HG02885 (cell line): ENCODE results near the gene ZNF335.
"Not testable (repeated sequence)": the region's sequence is repeated elsewhere in the genome, so short reads cannot be mapped to it uniquely, and the experiment has no call there.

Source experiments
- ATAC-seq: cut with Tn5 transposase; IDR thresholded peaks from one replicate; pipeline ENCODE4 v1.9.1; 2021; ENCODE audit warnings: mild to moderate bottlenecking; ENCODE audit not compliant: unreplicated experiment, poor library complexity

ZNF335 gene

GRCh38 chr20:45971425-45971674 lies 653 bp downstream of the ZNF335 start:
- ATAC-seq: peak; percentile 31

GRCh38 chr20:45970646-45971424 lies 1.2 kb downstream of the ZNF335 start:
- peak; percentile 15 for ATAC-seq

DNA sequence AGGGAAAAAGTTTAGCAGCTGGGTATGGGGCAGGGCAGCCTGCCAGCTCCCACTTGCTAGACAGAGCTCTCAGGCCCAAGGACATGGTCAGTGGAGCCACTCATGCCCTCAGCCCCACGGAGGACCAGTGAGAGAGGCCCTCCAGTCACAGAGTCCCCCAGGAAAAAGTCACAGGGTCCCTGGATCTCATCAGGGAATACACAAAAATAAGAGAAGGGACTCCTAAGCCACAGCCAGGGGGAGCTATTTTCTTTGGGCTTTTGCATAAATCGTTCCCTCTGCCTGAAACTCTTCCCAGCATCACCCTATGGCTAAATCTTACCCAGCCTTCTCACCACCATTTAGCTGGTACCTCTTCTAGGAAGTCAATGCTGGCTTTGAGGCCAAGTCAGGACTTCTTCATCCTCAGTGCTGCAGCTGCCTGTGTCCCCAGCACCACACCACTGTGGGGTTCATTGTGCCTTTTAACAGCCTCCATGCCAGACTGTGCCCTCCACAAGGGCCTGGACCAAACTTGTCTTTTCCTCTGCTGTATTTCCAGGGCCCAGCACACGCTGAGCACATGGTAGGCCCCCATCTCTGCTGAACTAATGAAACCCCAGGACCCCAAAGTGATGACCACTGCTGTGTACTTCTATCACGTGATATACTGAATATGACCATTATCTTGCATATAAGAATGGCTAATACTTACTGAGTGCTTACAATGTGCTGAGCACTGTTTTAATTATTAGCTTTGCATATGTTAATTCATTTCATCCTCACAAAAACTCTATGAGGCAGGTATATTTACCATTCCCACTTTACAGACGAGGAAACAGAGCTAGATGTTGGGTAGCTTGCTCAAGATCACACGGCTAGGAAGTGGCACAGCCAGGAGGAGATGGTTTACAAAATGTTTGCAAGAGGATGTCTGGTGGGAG lies 2.0 kb downstream of the ZNF335 start:
- ATAC-seq: no peak

- ATAC-seq: no peak
Measured at GRCh38 chr20:45968801-45969711, 2.9 kb downstream of the ZNF335 start.

GRCh38 chr20:45968081-45968671 lies 3.8 kb downstream of the ZNF335 start:
- no peak for ATAC-seq

GRCh38 chr20:45967551-45968080 lies 4.4 kb downstream of the ZNF335 start:
- no peak for ATAC-seq

DNA sequence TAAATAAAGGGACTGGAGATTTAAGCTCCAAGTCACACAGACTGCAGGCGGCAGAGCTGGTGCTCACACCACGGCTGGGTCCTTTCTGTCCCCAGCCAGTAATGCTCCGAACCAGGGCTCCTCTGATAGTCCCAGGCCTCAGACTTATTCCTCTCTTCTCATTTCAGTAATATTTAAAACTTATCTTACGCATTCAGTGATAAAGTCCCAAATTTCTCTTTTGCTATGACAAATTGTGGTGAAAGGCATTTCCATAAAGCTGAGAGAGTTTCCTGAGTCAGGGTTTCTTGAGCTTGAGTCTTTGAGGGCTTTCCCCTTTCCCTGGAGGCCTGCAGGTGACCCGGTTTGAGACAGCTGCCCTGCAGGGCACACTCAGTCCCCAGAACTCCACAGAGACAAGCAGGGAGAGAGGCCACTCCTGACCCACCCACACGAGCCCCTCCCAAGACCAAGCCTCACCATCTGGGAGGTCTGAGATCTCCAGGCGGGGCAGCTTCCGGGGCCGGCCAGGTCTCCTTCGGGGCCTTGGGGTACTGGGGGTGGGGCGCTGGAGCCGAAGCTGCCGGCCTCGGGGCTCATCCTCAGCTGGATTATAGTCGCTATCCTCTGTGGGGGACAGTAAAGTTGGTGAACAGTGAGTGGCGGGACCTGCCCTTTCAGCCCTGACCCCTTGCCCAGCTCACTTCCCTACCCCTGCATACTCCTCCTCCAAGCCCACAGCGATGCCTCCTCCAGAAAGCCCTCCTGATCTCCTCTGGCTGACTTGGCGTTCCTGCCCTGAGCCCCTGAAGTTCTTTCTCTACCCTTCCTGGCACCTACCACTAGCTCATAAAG lies 6.6 kb downstream of the ZNF335 start:
- no peak for ATAC-seq

GRCh38 chr20:45964006-45964400 lies 8.0 kb downstream of the ZNF335 start:
- ATAC-seq: no peak

- no peak for ATAC-seq
Measured at GRCh38 chr20:45963059-45964005, 8.7 kb downstream of the ZNF335 start.

DNA sequence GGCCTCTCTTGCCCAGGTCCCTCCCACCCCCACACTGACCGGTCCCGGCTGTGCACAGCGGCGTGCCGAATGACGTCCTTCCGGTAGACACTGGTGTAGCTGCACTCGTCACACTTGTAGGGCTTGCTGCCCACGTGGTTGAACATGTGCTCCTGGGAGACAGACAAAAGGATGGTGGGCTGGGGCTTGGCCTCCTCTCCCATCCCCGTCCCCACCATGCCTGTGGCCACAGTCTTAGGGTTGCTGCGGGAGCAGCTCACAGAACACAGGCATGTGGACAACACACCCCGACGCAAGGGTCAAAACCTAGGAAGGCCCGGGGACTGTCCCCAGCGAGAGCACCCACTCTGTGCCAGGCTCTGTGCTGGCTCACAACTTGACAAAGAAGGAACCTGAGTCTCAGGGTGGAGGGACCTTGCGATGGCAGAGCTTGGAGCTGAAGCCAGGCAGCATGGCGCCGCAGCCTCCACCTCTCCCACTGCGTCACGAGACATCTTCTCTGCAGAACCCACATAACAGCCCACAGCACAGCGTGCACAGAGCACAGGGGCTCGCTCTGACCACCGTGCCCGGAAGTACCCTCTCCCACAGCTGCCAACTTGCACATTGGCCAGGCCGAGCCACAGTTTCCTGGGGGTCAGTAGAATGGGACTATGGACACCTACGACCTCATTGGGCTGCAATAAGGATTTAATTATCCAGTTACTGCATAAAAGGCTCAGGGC lies 9.8 kb downstream of the ZNF335 start:
- ATAC-seq: no peak

DNA sequence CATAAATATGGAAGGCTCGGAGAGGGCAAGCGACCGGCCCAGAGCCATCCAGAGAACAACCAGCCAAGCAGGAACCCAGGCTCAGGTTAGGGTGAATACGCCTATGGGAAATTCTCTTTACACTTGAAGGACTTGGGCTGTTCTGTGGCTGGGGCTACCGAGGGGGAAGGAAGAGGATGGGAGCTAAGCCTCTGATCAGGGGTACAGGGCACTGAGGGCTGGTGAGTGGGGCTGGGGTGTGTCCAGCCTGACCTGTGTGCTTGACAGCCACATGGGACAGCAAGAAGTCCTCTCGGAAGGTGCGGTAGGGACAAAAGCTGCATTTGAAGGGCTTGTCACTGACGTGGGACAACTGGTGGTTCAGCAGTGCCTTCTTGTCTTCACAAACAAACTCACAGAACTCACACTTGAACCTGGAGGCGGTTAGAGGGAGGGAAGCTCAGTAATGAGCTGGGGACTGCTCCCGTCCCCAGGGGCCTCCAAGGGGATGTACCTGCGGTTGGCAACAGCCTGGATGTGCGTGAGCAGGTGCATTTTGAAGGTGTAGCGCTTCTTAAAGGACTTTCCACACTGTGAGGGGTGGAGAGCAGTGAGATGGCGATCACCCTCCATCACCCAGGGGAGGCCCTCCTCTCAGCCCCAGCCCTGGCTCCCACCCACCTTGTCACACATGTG lies 11.9 kb downstream of the ZNF335 start:
- ATAC-seq: no peak

- no peak for ATAC-seq
Measured at GRCh38 chr20:45959126-45959525, 12.9 kb downstream of the ZNF335 start.

GRCh38 chr20:45958593-45958992 lies 13.4 kb downstream of the ZNF335 start:
- ATAC-seq: no peak

- no peak for ATAC-seq
Measured at GRCh38 chr20:45957021-45957941, 14.7 kb downstream of the ZNF335 start.

DNA sequence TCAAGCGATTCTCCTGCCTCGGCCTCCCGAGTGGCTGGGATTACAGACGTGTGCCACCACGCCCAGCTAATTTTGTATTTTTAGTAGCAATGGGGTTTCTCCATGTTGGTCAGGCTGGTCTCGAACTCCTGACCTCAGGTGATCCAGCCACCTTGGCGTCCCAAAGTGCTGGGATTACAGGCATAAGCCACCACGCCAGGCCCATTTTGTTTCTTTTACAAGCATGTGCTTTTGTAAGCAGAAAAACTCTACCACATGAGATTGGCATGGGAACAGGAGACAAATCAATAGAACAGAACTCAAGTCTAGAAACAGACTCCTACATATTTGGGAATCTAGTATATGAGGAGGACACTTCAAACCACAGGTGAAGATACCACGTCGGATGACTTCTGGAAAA lies 15.7 kb downstream of the ZNF335 start:
- ATAC-seq: not testable (repeated sequence)

- ATAC-seq: no peak
Measured at GRCh38 chr20:45953672-45954071, 18.3 kb downstream of the ZNF335 start.
